ENCODE results near the gene KIAA1328.

Gene KIAA1328

GRCh38 chr18:36798738-36799473 lies 30.0 kb upstream of the KIAA1328 start:
- no peak overlapping the region for H3K4me2 ChIP-seq (ENCODE audit: low read depth, low read length, poor library complexity, severe bottlenecking)
- no peaks in the 10 kb centered on the region for H3K79me2 ChIP-seq (ENCODE audit: insufficient read depth, low read length)
- no peaks in the 10 kb centered on the region for H4K20me1 ChIP-seq (ENCODE audit: low read depth, low read length)
- no peak overlapping the region for H2AFZ ChIP-seq (ENCODE audit: low read depth, low read length, severe bottlenecking)
- H3K9me3 ChIP-seq (ENCODE audit: insufficient read depth, low read length) = no peaks in the 10 kb centered on the region
- no peak for TF ChIP-seq EZH2phosphoT487 (conservative IDR thresholded peaks at IDR 0.05; ENCODE audit: low read length)
- no peaks in the 10 kb centered on the region for H3K9me2 ChIP-seq (replicated peaks; ENCODE audit: insufficient read depth, low read length)
- H3K27ac ChIP-seq (ENCODE audit: low read depth, low read length) = no peak overlapping the region
- H3K36me3 ChIP-seq (ENCODE audit: low read length) = peaks cover 28% of the 10 kb centered on the region; the same call in 1 of the 2 replicates
- H3K9ac ChIP-seq (ENCODE audit: low read length) = no peak overlapping the region
- H3F3A ChIP-seq (ENCODE audit: insufficient read depth) = no peaks in the 10 kb centered on the region
- no peaks in the 10 kb centered on the region for H3K27me3 ChIP-seq (ENCODE audit: low read length)
- no peak overlapping the region for H3K4me3 ChIP-seq (ENCODE audit: insufficient read depth, low read length, poor library complexity, severe bottlenecking)

DNA sequence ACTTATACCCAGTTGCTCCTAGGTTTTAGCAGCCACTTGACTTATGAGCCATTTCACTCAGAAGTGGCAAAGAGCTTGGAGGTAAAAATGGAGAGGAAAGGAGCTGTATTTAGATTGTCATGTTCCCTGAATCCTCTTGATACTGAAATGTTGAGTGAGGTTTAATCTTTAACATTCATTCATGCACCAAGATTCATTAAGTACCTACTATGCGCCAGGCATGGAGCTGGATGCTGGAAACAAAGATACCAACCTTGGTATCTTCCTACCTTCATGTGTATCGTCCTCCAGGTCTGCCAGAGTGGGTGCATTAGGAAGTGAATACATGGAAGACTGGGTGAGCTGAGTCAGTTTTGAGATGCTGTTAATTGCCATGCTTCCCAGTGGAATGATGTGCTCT lies 23.8 kb upstream of the KIAA1328 start:
- no peak overlapping the region for H2AFZ ChIP-seq (ENCODE audit: low read depth, low read length, severe bottlenecking)
- H4K20me1 ChIP-seq (ENCODE audit: low read depth, low read length) = no peaks in the 10 kb centered on the region
- TF ChIP-seq CTCF (IDR thresholded peaks at IDR 0.05; ENCODE audit: insufficient read depth, low read length, poor library complexity, severe bottlenecking) (no peak), EZH2phosphoT487 (conservative IDR thresholded peaks at IDR 0.05; ENCODE audit: low read length) (no peak)
- H3K27ac ChIP-seq (ENCODE audit: low read depth, low read length) = no peak overlapping the region
- no peaks in the 10 kb centered on the region for H3K9me2 ChIP-seq (replicated peaks; ENCODE audit: insufficient read depth, low read length)
- no peaks in the 10 kb centered on the region for H3K27me3 ChIP-seq (ENCODE audit: low read length)
- H3K9me3 ChIP-seq (ENCODE audit: insufficient read depth, low read length) = no peaks in the 10 kb centered on the region
- peaks cover 34% of the 10 kb centered on the region; the same call in 1 of the 2 replicates for H3K36me3 ChIP-seq (ENCODE audit: low read length)
- no peaks in the 10 kb centered on the region for H3K79me2 ChIP-seq (ENCODE audit: insufficient read depth, low read length)
- H3K4me3 ChIP-seq (ENCODE audit: insufficient read depth, low read length, poor library complexity, severe bottlenecking) = no peak overlapping the region
- no peaks in the 10 kb centered on the region for H3F3A ChIP-seq (ENCODE audit: insufficient read depth)
- H3K9ac ChIP-seq (ENCODE audit: low read length) = no peak overlapping the region
- no peak overlapping the region for H3K4me2 ChIP-seq (ENCODE audit: low read depth, low read length, poor library complexity, severe bottlenecking)

GRCh38 chr18:36808681-36809080 lies 20.2 kb upstream of the KIAA1328 start:
- TF ChIP-seq EZH2phosphoT487 (conservative IDR thresholded peaks at IDR 0.05; ENCODE audit: low read length) = no peak
- TF ChIP-seq CTCF (IDR thresholded peaks at IDR 0.05; ENCODE audit: insufficient read depth, low read length, poor library complexity, severe bottlenecking) = no peak
- Histone ChIP-seq H2AFZ (ENCODE audit: low read depth, low read length, severe bottlenecking) (no peak overlapping the region), H3K36me3 (ENCODE audit: low read length) (peaks cover 20% of the 10 kb centered on the region; the same call in 1 of the 2 replicates), H3F3A (ENCODE audit: insufficient read depth) (no peaks in the 10 kb centered on the region), H3K4me3 (ENCODE audit: insufficient read depth, low read length, poor library complexity, severe bottlenecking) (no peak overlapping the region), H3K27me3 (ENCODE audit: low read length) (no peaks in the 10 kb centered on the region), H3K4me2 (ENCODE audit: low read depth, low read length, poor library complexity, severe bottlenecking) (no peak overlapping the region), H3K9me2 (replicated peaks; ENCODE audit: insufficient read depth, low read length) (no peaks in the 10 kb centered on the region), H3K9me3 (ENCODE audit: insufficient read depth, low read length) (no peaks in the 10 kb centered on the region), H4K20me1 (ENCODE audit: low read depth, low read length) (no peaks in the 10 kb centered on the region), H3K9ac (ENCODE audit: low read length) (no peak overlapping the region), H3K27ac (ENCODE audit: low read depth, low read length) (no peak overlapping the region), H3K79me2 (ENCODE audit: insufficient read depth, low read length) (no peaks in the 10 kb centered on the region)
